Lower lobe of right lung (tissue), 2 donors: ENCODE results near the gene METTL26. TPM values are rescaled to one million over a fixed set of nuclear protein-coding genes. Genes with fewer than 3 reads are reported as not detected.

Source experiments
- ATAC-seq, 2 donors: fragments of 200-7000 bp; cut with Tn5 transposase; one replicate each; pipeline ENCODE4 v1.9.1; 2020 to 2022; ENCODE audit warnings: mild to moderate bottlenecking in 2 of 2, moderate library complexity in 2 of 2
- DNase-seq: peaks from one replicate; pipeline ENCODE4 v3.0.0-alpha.2; 2020
- H3K27ac ChIP-seq: fragments of 200-600 bp; one replicate; pipeline ENCODE4 v1.8.0; 2022
- H3K27me3 ChIP-seq: fragments of 200-600 bp; one replicate; pipeline ENCODE4 v1.8.0; 2022; ENCODE audit warnings: low read depth
- H3K36me3 ChIP-seq: fragments of 200-600 bp; one replicate; pipeline ENCODE4 v1.8.0; 2022; ENCODE audit warnings: mild to moderate bottlenecking
- H3K4me1 ChIP-seq: fragments of 200-600 bp; one replicate; pipeline ENCODE4 v1.8.0; 2022
- H3K4me3 ChIP-seq: fragments of 200-600 bp; one replicate; pipeline ENCODE4 v1.8.0; 2022; ENCODE audit warnings: mild to moderate bottlenecking
- H3K9me3 ChIP-seq: fragments of 200-600 bp; one replicate; pipeline ENCODE4 v1.8.0; 2022
- intact Hi-C: fragments of 100-400 bp; cut with DNase I; formaldehyde crosslinking; loops from one replicate; pipeline ENCODE4 v1.11.0; 2022
- total RNA-seq: library from RNA; stranded (reverse); fragmentation: NEBNext Ultra II Directional; extraction: Animal tissue kit (Norgen Biotek cat#: 25700); gene quantifications from one replicate; pipeline ENCODE4 v1.2.1, GENCODE V29; 2021
- TF ChIP-seq, protein P1 (sequence below): fragments of 200-600 bp; IDR thresholded peaks from one replicate; pipeline ENCODE4 v1.8.0; 2022; ENCODE audit warnings: antibody characterized with exemption, mild to moderate bottlenecking
- donor health status: DM: no; HTN: yes; CAD: no; lungs with severe emphysema.

METTL26 gene
- total RNA-seq, 1 donor from 2014 or later, result 63.1 TPM

DNA sequence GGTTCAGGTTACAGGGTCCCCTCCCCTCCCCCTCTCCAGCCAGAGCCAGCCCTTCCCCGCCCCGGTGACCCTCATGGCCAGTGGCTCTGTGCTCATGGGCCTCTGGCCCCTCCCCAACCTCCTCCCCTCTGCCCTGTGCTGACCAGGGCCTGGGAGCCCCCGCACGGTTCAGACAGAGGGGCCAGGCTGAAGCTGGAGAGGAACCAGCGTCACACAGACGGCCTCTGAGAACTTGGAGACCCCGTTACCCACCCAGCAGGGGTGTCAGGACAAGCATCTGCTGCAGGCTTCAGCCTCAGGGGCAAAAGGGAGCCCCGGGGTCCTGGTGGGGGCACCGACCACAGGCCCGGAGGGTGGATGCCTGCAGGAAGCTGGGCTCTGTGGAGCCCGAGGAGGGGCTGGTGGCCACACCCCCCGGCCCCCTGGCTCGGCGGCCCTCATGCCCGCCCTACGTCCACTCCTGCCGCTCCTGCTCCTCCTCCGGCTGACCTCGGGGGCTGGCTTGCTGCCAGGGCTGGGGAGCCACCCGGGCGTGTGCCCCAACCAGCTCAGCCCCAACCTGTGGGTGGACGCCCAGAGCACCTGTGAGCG lies 5.2 kb downstream of the METTL26 start, which contains the start of gene WFIKKN1:
Gene WFIKKN1, plus strand, starts transcription at position 171 of the 591 bp plus-strand sequence. Its CDS starts 269 bp downstream, at position 440.
- Histone ChIP-seq H3K9me3 (no peaks in the 10 kb centered on the region), H3K4me3 (peak within 1 kb of the TSS; percentile 8), H3K4me1 (peaks cover 53% of the 10 kb centered on the region), H3K36me3 (peaks cover 37% of the 10 kb centered on the region), H3K27ac (peak within 1 kb of the TSS; percentile 68), H3K27me3 (no peaks in the 10 kb centered on the region)
- DNase-seq (peak; percentile 74), ATAC-seq (peak; percentile 1 to 7)
- TF ChIP-seq, protein P1, sequence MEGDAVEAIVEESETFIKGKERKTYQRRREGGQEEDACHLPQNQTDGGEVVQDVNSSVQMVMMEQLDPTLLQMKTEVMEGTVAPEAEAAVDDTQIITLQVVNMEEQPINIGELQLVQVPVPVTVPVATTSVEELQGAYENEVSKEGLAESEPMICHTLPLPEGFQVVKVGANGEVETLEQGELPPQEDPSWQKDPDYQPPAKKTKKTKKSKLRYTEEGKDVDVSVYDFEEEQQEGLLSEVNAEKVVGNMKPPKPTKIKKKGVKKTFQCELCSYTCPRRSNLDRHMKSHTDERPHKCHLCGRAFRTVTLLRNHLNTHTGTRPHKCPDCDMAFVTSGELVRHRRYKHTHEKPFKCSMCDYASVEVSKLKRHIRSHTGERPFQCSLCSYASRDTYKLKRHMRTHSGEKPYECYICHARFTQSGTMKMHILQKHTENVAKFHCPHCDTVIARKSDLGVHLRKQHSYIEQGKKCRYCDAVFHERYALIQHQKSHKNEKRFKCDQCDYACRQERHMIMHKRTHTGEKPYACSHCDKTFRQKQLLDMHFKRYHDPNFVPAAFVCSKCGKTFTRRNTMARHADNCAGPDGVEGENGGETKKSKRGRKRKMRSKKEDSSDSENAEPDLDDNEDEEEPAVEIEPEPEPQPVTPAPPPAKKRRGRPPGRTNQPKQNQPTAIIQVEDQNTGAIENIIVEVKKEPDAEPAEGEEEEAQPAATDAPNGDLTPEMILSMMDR, result no peak
- intact Hi-C loops, result no loop called here

- Histone ChIP-seq H3K27ac (peak overlapping the region; percentile 68), H3K36me3 (peaks cover 43% of the 10 kb centered on the region), H3K4me1 (peaks cover 51% of the 10 kb centered on the region), H3K4me3 (peak overlapping the region; percentile 8), H3K9me3 (no peaks in the 10 kb centered on the region), H3K27me3 (no peaks in the 10 kb centered on the region)
- no peak for ATAC-seq
- TF ChIP-seq, protein P1, result no peak
- DNase-seq, result no peak
- intact Hi-C loops, result no loop called here
Observed at GRCh38 chr16:630249-630814, 5.8 kb downstream of the METTL26 start.

- peaks cover 48% of the 10 kb centered on the region for H3K36me3 ChIP-seq
Observed at GRCh38 chr16:629833-630248, 6.3 kb downstream of the METTL26 start.

GRCh38 chr16:629185-629832 lies 6.8 kb downstream of the METTL26 start:
- intact Hi-C loops, result no loop called here
- H3K4me1 ChIP-seq, result peaks cover 43% of the 10 kb centered on the region
- DNase-seq, result no peak
- no peak overlapping the region for H3K4me3 ChIP-seq
- H3K36me3 ChIP-seq, result peaks cover 50% of the 10 kb centered on the region
- H3K9me3 ChIP-seq, result no peaks in the 10 kb centered on the region
- no peaks in the 10 kb centered on the region for H3K27me3 ChIP-seq
- ATAC-seq, result no peak
- H3K27ac ChIP-seq, result peak overlapping the region; percentile 68
- TF ChIP-seq, protein P1, result no peak

More at GRCh38 chr16:629833-630248, 6.3 kb downstream of the METTL26 start:
- Histone ChIP-seq H3K27ac (peak overlapping the region; percentile 68), H3K27me3 (no peaks in the 10 kb centered on the region), H3K9me3 (no peaks in the 10 kb centered on the region), H3K4me1 (peaks cover 46% of the 10 kb centered on the region), H3K4me3 (peak overlapping the region; percentile 8)
- TF ChIP-seq, protein P1, result no peak
- peak in 1 of 2 donors; percentile 1 for ATAC-seq
- intact Hi-C loops, result no loop called here
- DNase-seq, result no peak

DNA sequence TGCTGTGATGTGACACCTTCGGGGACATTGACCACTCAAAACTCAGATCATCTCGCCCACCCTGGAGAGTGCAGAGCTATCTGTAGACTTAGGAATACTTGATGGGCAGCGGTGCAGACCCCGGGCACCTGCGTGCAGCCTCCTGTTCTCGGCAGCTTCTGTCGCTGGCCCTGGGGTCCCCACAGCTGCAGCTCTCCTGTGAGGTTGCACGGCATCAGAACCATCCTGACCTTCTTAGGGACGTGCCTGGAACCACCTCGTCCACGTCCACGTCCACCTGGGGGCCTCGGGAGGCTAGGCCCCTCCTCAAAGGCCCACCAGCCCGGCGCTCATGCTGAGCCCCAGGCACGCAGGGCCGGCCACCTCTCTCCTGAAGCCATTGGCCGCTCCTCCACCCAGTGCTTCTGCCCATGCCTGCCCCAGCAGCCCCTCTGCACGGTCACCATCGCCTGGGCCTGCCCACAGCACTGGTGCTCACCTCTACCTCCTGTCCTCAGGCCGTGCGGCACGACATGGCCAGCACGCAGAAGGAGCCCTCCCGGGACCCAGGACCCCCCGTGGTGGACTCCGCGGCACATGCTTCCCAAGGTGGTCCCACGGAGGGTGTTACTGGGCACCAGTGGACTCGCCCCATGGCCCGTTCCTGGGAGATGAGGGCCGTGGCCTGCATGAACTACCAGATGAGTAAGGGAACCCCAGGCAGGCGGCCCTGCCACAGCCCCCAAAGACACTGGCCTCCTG lies 7.6 kb downstream of the METTL26 start:
- peak overlapping the region; percentile 64 for H3K27ac ChIP-seq
- TF ChIP-seq, protein P1, result no peak
- peaks cover 50% of the 10 kb centered on the region for H3K36me3 ChIP-seq
- H3K27me3 ChIP-seq, result no peaks in the 10 kb centered on the region
- intact Hi-C loops, result no loop called here
- H3K4me1 ChIP-seq, result peaks cover 43% of the 10 kb centered on the region
- ATAC-seq, result no peak
- H3K4me3 ChIP-seq, result no peak overlapping the region
- H3K9me3 ChIP-seq, result no peaks in the 10 kb centered on the region
- no peak for DNase-seq
